ENCODE measurements around the gene EGFLAM.
"Not testable (repeated sequence)": the region's sequence is repeated elsewhere in the genome, so short reads cannot be mapped to it uniquely, and the experiment has no call there.

Gene EGFLAM

GRCh38 chr5:38331831-38332230 lies 73.5 kb downstream of the EGFLAM start:
- no peak for DNase-seq (ENCODE audit: low read depth)

- not testable (repeated sequence) for DNase-seq (ENCODE audit: low read depth)
Observed at GRCh38 chr5:38333181-38333580, 74.8 kb downstream of the EGFLAM start.

GRCh38 chr5:38338455-38338854 lies 80.1 kb downstream of the EGFLAM start:
- DNase-seq (ENCODE audit: low read depth): no peak

GRCh38 chr5:38339446-38339845 lies 81.1 kb downstream of the EGFLAM start:
- no peak for DNase-seq (ENCODE audit: low read depth)

GRCh38 chr5:38341056-38341455 lies 82.7 kb downstream of the EGFLAM start:
- DNase-seq (ENCODE audit: low read depth): no peak

GRCh38 chr5:38341641-38342040 lies 83.3 kb downstream of the EGFLAM start:
- no peak for DNase-seq (ENCODE audit: low read depth)

GRCh38 chr5:38342261-38342660 lies 83.9 kb downstream of the EGFLAM start:
- no peak for DNase-seq (ENCODE audit: low read depth)

GRCh38 chr5:38344891-38345290 lies 86.5 kb downstream of the EGFLAM start:
- DNase-seq (ENCODE audit: low read depth): no peak

GRCh38 chr5:38346593-38346992 lies 88.2 kb downstream of the EGFLAM start:
- DNase-seq (ENCODE audit: low read depth): no peak

- DNase-seq (ENCODE audit: low read depth): no peak
Observed at GRCh38 chr5:38347040-38347763, 88.8 kb downstream of the EGFLAM start.

- DNase-seq (ENCODE audit: low read depth): no peak
Observed at GRCh38 chr5:38347896-38348295, 89.5 kb downstream of the EGFLAM start.

- DNase-seq (ENCODE audit: low read depth): no peak
Observed at GRCh38 chr5:38360323-38361061, 102.1 kb downstream of the EGFLAM start.

GRCh38 chr5:38362713-38363112 lies 104.4 kb downstream of the EGFLAM start:
- DNase-seq (ENCODE audit: low read depth): no peak

GRCh38 chr5:38364825-38365224 lies 106.5 kb downstream of the EGFLAM start:
- DNase-seq (ENCODE audit: low read depth): no peak

GRCh38 chr5:38367410-38367809 lies 109.1 kb downstream of the EGFLAM start:
- no peak for DNase-seq (ENCODE audit: low read depth)

GRCh38 chr5:38367966-38368365 lies 109.6 kb downstream of the EGFLAM start:
- DNase-seq (ENCODE audit: low read depth): no peak

- no peak for DNase-seq (ENCODE audit: low read depth)
Observed at GRCh38 chr5:38369692-38370091, 111.3 kb downstream of the EGFLAM start.

GRCh38 chr5:38370358-38371100 lies 112.2 kb downstream of the EGFLAM start:
- DNase-seq (ENCODE audit: low read depth): no peak

- DNase-seq (ENCODE audit: low read depth): no peak
Observed at GRCh38 chr5:38371596-38371995, 113.2 kb downstream of the EGFLAM start.

- no peak for DNase-seq (ENCODE audit: low read depth)
Observed at GRCh38 chr5:38373743-38374142, 115.4 kb downstream of the EGFLAM start.

GRCh38 chr5:38375423-38375822 lies 117.1 kb downstream of the EGFLAM start:
- no peak for DNase-seq (ENCODE audit: low read depth)

GRCh38 chr5:38376404-38376803 lies 118.0 kb downstream of the EGFLAM start:
- no peak for DNase-seq (ENCODE audit: low read depth)

- no peak for DNase-seq (ENCODE audit: low read depth)
Observed at GRCh38 chr5:38378579-38378978, 120.2 kb downstream of the EGFLAM start.
